Body of pancreas (tissue), 4 donors: Measurements from ENCODE around the gene TPPP3.

ENCODE experiments used
- POLR2A ChIP-seq, 3 donors: fragments of 450-650 bp; IDR thresholded peaks; one replicate each; pipeline ENCODE4 v1.6.1; 2016; ENCODE audit warnings: antibody characterized with exemption in 3 of 3, mild to moderate bottlenecking in 2 of 3
- TF ChIP-seq, protein P1 (sequence below), 7 experiments: fragments of 450-650 bp in 4 of 7; fragments of 200-600 bp in 3 of 7; sonication (generic) in 3 of 7; IDR thresholded peaks; one replicate each; pipeline ENCODE4 v1.5.1; 2016 to 2019; ENCODE audit warnings: antibody characterized with exemption in 7 of 7

DNA sequence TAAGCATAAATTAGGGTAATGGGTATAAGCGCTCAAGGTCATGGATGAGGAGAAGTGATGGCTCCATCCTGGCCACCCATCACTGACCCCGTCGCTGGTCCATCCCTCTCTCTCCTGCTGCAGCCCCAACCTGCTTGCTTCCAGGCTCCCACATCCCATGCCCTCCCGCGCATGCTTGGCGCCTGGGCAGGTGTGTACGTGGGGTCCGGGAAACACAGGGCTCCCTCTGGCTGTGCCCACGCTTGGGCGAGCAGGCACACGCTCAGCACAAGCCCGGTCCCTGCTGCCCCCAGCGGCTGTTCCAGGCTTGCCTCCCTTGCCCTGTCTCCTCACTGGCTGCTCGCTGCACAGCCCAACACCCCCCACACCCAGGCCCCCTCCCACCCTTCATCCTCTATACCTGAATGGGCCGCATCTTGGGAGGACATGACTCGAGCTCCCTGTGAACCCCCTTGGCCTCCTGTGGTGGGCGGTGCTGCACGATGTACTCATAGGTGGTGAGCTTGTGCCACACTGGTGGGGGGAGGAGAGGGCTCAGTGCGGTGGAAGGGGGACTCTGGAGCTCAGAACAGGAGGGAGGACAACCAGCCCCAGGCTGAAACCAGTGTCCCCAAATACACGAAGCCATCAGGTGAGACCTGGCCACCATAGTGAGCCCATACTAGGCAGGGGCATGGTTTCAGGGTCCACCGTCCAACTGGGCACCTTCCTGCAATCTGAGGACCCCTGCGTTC lies 4.7 kb upstream of the TPPP3 start:
- TF ChIP-seq, protein P1, sequence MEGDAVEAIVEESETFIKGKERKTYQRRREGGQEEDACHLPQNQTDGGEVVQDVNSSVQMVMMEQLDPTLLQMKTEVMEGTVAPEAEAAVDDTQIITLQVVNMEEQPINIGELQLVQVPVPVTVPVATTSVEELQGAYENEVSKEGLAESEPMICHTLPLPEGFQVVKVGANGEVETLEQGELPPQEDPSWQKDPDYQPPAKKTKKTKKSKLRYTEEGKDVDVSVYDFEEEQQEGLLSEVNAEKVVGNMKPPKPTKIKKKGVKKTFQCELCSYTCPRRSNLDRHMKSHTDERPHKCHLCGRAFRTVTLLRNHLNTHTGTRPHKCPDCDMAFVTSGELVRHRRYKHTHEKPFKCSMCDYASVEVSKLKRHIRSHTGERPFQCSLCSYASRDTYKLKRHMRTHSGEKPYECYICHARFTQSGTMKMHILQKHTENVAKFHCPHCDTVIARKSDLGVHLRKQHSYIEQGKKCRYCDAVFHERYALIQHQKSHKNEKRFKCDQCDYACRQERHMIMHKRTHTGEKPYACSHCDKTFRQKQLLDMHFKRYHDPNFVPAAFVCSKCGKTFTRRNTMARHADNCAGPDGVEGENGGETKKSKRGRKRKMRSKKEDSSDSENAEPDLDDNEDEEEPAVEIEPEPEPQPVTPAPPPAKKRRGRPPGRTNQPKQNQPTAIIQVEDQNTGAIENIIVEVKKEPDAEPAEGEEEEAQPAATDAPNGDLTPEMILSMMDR (IDR thresholded peaks at IDR 0.05), result no peak
- no peak for TF ChIP-seq POLR2A (IDR thresholded peaks at IDR 0.05)
